Dedifferentiated amniotic fluid mesenchymal stem cell (primary cell): ENCODE data around the gene ERN1.
"Not testable (repeated sequence)": the region's sequence is repeated elsewhere in the genome, so short reads cannot be mapped to it uniquely, and the experiment has no call there.

Experiments used
- DNase-seq: peaks from one replicate; pipeline ENCODE4 v3.0.0-alpha.2; 2016; ENCODE audit errors: extremely low spot score

The ERN1 gene

DNA sequence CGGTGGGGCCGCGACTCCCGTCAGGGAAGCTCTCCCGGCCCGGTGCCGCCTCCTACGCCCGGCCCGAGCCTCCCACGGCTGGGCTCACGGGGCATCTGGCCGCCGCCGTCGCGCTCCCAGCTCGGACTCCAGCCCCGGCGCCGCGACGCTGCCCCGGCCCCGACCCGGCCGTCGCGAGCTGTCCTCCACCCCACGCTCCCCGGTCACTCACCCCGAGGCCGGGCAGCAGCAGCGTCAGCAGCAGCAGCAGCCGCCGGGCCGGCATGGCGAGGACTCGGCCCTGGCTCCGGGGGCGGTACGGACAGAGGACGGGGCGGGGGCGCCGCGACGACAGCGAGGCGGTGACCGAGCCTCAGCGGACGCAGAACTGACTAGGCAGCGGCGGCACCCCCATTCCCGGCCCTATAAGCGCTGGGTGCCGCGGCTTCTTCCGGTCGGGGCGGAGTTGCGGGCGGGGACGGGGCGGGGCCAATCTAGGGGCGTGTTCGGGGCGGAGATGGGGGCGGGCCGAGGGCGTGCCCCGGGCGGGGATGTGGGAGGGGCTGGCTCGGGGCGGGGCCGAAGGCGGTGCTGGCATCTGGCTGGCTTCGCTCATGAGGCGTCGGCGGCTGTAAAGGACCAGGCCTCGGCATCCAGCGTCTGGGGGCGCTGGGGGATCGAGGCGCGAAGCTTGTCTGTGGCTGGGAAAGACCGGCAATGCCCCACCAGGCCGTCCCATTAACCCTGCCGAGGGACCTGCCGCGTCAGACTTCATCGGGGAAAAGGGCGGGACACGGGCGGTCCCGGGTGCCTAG is at the start of gene ERN1:
Gene ERN1 (minus strand): TSS at position 380 of the 794 bp plus-strand sequence. CDS start 115 bp downstream, at position 265.
- DNase-seq, result peak; percentile 88

DNA sequence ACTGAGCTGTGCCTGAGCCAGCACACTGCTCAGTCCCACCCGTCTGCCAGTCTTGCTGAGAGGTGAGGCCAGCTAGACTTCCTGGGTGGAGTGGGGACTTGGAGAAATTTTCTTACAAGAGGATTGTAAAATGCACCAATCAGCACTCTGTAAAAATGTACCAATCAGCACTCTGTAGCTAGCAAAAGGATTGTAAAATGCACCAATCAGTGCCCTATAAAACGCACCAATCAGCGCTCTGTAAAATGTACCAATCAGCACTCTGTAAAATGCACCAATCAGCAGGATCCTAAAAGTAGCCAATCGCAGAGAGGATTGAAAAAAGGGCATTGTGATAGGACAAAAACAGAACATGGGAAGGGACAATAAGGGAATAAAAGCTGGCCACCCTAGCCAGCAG is 49.1 kb upstream of the ERN1 start:
- not testable (repeated sequence) for DNase-seq

DNA sequence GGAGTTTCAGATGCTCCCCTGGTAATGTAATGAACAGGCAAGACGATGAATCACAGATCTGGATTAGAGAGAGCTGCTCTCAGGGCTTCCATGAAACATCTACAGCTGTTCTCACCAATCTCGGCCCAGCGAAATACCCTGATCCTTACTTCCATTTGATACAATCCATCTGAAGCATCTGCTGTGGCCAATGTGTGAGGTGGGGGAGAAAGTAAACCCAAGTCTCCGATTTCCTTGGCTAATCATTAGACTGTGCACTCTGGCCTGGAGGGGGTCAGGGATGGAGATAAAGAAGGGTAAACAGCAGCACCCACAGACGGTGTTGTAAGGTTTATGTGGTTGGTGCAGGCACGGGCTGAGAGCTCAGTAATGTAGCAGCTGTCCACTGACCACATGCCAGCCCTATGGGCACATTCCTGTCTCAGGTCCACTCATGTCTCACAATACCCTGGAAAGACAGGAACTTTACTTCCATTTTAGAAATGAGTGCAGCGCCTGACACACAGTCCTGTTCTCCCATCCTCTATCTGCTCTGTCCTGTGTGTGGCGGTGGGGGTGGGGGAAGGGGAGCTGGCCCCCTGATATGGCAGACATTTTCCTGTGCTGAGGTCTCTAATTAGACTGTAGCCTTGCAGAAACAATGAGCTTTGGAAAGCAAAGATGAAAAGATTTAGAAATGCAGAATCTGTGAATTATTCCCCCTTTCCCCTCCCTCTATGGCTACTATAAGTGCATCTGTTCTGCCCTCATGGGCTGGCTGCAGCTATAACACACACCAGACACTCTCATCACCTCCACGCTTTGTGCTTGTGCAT is 48.3 kb upstream of the ERN1 start:
- DNase-seq, result no peak

DNA sequence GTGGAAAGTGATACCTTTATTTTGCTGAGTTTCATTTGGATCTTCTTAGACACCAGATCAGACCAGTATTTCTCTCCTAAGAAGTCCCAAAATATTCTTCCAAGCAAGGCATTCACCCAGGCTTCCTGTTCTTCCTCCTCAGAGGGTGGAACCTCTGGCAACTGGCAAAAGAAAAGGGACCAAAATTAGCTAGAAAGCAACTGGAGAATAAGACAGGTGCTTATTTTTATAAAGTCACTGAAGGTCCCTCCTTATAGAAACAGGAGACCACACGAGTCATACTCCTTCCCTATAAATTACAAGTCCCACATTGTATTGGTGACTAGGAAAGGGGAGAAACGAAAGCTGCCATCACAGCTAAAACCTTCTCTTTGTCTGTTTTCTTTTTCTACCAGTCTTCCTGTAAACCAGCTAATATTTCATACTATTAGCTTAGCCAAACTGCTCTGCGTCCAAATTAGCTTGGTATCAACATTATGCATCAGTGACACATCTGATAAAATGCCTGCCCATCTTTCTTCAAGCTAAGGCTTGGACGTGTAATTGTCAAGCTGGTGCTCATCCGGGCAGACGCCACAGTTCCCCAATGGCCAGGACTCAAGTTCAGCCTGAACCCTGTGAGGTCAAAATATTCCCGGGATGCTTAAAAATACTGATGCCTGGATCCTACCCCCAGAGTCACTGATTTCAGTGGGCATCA is 47.5 kb upstream of the ERN1 start:
- DNase-seq, result no peak

DNA sequence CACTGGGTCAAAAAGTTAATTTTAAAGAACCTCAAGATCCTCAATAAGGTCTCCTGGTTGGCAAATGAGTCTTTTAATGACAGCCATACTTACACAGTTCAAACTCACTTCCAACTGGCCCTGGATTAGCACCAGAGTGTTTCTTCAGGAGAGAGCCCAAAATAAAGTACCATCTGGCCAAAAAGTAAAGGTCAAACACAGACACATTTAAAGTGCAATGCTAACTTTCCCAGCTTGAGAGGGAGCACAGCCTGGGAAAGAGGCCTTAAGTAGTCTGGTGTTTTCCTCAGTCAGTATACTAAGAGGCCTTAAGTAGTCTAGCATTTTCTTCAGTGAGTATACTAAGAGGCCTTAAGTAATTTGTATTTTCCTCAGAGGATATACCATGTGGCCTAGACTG is 46.6 kb upstream of the ERN1 start:
- no peak for DNase-seq

DNA sequence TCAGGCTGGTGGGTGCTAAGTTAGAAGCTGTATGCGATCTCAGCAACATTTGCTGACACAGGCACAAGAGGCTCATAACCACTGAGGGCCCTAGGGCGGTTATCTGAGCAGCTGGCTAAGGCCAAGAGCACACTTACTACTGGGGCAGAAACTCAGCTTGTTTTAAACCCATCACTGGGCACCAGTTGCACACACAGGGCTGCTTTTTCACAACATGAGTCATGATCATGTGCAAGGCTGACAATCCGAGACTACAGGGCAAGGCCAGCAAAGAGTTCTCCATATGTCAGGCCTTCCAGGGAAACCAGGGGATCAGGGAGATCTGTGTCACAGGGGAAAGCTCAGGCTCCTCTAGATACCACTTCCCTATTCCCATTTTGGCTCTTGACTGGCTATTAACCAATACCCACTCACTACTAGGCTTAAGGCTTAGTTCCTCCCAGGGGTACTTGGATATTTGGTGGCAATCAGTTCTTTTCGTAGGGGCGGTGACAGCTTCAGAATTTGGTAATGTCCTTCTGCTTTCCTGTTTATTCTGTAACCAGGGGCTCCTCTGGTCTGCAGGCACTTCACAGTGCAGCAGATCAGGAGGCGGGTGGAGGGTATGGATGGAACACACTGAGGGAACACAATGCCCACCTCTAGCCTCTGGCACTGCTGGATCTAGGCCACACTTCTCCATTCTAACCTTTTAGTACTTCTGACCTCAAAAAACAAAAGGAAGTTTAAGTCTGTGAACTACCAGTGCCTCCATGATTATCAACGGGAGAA is 44.9 kb upstream of the ERN1 start:
- no peak for DNase-seq

DNA sequence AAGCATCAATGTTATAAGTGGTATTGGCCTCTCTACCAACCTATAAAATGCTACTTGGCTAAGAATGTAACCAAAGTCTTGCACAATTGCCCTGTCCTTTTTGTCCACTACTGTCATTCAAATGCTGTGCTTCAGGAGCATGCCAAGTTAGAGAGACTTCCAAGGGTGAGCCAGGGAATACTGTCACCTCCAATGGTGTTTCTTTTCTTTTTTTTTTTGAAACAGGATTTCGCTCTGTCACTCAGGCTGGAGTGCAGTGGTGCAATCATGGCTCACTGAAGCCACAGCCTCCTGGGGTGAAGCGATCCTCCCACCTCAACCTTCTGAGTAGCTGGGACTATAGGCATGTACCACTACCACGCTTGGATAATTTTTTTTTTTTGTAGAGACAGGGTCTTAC is 43.7 kb upstream of the ERN1 start:
- DNase-seq, result no peak

DNA sequence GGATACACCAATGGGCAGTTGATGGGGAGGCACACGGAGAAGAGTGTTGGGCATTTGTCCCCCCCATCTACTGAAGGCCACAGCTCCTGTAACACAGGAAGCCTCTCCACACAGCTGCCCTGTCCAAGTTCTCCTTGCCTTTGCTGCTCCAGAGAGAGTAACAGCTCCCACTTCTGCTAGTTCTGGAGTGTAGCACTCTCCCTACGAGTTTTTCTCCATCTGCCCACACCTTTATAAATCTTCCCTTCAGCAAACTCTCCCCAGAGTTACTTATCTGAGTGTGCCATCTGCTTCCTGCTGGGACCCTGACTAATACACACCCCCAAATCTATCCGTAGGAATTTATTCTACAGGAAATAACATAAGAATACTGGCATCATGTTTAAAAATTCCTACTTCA is 42.6 kb upstream of the ERN1 start:
- no peak for DNase-seq

DNA sequence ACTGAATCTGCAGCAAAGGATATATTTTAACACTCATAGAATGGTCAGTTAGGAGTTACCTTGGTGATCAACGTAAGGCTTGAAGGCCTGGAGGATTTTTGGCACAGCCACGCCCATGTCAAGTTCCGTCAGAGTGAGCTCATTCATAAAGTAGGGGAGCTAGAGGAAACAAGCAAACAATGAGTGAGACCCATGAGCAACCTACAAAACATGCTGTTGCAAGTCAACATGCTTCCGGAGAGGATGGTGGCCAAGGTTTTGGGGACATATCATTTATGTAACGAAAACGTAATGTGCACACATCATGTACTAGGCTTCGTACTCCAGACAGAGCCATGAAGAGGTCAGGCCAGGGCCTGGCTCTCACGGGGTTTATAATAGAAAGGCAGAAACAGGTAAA is 41.1 kb upstream of the ERN1 start:
- DNase-seq, result no peak

DNA sequence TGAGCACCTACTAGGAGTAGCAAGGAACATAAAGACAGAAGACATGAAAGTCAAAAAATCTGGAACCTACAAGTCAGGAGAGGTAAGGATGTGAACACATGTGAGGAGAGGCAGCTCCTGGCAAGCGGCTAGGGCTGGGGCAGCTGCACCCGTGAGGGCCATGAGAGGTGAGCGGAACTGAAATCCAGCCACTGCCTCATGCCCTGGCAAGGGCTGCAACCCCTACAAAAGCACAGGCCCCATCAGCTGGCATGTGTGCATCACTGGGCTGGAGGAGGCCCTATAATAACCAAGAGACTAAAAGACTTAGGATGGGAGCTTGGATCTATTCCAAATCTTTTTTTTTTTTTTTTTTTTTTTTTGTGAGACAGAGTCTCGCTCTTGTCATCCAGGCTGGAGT is 40.3 kb upstream of the ERN1 start:
- no peak for DNase-seq

DNA sequence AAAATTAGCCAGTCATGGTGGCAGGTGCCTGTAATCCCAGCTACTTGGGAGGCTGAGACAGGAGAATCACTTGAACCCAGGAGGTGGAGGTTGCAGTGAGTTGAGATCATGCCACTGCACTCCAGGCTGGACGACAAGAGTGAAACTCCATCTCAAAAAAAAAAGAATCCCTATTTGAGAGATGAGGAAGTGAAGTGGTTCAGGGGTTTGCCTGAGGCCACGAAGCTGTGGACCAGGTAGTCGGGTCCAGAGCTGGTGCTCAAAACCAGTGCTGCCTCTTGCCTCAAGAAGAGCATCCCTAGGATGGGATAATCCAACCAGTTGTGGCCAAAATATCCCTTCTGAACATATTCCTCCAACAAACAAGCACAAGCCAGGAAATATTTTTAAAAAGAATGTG is 37.7 kb upstream of the ERN1 start:
- DNase-seq, result not testable (repeated sequence)

DNA sequence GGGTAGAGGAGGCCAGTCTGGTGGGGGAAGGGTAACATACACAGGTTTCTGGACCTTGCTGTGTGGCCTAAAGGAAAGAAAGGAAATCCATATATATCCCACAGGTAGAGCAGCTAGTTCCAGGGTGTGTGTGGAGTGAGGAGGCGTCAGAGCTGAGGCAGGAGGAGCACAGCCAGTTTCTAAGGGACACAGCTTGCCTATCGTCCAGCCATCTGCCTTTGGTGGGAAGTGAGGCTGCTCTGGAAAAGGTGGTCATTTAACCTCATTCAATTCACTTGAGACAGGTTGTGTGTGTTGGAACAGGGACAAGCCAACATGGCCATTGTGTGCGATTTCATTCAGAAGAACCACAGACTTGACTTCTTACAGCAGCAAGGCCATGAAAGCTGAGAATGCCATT is 36.9 kb upstream of the ERN1 start:
- DNase-seq, result no peak

DNA sequence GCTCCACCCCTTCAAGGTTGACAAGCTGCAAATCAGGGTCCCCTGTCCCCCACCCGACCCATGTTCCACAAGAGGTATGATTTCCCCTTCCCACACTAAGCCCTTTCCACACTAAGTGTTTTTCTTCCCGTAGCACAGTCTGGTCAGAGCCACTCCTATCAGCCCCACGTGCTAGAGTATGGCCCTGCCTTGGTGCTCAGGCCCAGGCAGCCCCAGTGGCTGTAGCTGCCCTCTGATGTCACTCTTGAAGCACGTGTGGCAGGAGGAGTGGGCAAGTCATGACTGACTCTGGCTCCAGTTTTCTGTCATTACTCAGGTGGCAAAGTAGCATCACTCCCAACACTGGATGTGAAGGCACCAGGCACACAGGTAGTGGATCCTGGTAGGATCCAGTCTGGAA is 35.4 kb upstream of the ERN1 start:
- no peak for DNase-seq

DNA sequence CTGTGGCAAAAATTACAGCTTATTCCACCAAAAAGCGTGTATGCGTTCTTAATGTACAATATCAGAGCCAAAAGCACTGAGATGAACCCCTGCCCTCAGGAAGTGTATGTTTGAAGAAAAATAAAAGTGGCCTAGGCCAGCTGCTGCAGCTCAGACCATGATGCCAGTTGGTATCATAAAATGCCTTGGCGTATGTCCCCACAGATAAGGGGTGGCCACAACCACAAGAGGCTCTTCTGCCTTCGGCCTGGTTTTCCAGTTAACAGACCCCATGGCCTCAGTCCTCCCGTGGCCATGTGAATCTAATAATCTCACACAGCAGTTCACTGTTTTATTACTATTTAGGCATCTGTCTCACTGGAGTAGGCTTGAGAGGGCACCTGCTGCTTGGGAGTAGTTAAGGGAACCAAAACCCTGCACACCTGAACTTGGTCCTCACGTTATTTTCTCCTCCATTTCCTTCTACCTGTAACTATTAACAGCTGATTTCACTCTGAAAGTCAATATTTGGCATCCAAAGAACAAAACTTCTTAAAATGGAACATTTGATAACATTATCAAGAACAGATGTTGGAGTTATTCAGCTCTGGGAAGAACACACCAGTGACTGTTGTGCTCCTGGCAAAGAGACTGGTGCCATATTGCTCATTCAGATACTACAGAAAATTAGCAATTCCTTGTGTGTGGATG is 34.8 kb upstream of the ERN1 start:
- no peak for DNase-seq

DNA sequence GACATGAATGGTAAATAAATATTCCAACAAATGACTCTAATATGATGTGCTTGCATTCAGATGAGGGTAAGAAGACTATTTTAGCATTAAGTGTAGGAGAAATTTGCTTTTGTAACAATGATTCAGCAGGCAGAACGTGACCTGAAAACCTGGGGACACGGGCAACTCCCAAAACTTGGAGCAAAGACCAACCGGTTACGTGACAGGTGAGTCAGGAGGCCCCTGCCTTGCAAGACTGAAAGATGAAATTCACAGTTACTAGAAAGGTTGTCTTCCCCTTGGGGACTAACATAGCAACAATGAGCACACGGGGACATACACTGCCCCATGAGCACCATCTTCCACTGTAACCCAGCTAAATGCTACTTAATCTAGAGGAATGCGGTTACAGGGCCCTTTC is 33.5 kb upstream of the ERN1 start:
- no peak for DNase-seq

DNA sequence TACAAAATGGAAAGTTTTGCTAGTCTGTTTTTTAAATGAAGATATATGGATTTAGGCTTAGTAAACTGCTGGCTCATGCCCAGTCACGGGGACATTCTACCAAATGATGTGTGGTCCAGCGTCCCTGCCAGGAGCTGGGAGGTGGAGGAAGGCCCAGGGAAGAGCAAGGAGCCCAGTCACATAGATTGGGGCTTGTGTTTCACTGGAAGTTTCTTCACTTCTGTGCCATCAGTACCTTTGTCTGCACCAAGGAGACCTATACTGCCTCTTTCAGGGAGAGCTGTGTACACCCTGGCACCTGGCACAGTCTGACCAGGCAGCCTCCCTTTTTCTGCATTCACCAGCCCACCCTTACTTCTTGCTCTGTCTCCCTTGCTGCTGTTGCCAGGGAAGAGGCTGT is 32.6 kb upstream of the ERN1 start:
- DNase-seq, result no peak

DNA sequence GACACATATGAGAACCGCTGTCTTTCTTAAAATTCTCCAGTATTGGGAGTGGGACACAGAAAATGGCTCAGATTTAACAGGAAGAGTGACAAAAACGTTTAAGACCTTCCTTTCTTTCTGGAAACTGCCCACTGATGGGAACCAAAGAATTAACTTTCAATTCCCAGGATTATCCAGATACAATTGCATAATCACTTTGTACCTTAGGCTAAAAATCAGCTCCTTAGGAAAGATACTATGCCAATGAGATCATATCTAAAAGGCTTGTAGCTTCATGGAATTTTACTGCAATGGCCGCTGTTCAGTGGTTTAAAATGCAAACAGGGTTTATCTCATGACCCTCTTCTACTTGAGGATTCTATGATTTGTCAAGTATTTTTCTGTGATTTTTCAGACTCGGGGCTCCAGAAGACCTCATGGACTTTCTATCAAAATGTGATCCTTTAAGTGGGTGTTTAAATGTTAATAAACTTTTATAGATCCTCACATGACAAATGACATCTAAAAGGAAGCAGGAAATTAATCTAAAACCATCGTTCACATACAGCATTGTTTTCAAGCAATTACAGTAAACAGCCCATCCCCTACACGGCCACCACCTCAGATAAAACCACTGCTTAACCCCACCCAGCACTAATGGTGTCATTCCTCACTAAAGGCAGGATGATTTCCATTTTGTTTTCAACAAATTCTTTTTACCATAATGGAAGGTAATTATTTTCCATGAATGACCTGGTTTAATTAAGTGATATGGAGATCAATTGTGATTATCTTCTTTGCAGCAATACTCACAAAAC is 31.6 kb upstream of the ERN1 start:
- no peak for DNase-seq

DNA sequence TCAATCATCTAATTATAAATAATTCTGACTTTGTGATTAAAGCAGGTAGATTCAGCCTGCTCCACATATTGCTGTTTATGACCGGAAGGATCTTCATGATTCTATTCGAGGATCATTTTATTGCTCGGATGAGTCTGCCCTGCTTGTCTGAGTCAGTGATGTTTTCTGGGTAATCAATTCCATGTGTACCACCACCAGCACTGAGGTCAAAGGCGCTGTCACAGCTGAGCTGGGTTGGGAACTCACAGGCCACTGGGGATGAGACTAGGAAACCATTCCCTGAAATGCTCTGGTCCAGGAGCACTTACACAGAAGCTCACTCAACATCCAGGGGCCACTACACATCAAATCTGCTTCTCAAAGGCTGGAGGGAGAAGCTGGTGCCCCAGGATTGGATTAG is 30.4 kb upstream of the ERN1 start:
- DNase-seq, result no peak

DNA sequence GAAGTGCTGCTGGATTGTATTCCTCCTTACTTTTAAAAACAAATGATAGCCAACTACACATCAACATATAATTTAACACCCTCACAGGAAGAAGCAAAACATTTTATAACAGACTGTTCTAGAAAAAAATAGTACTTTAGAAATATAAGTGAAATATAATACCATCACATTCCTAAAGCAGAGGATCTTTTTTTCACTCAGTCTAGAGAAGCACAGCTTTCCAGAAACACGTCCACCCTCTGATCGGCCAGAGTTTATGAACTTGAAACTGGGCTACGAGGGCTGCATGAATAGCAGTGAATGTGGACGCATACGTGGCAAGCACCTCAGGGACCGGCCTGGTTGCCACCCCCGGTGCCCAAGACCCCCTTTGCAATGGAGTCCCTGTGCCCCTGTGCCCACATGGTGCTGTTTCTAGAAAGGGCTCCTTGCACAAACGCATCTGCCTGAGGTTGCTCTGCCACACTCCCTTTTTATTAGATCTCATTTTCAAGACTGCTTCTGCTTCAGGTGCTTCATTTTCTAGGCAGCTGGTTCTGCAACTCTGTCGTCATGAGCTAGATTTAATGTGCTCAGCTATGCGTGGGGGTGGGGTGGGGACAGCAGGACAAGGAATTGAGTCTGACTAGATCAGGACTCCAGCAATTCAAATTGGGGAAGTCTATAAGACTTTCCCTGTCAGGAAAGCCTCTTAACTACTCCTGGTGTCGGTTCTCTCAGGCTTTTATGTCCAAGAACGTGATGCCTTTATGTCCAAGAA is 29.1 kb upstream of the ERN1 start:
- DNase-seq, result no peak

DNA sequence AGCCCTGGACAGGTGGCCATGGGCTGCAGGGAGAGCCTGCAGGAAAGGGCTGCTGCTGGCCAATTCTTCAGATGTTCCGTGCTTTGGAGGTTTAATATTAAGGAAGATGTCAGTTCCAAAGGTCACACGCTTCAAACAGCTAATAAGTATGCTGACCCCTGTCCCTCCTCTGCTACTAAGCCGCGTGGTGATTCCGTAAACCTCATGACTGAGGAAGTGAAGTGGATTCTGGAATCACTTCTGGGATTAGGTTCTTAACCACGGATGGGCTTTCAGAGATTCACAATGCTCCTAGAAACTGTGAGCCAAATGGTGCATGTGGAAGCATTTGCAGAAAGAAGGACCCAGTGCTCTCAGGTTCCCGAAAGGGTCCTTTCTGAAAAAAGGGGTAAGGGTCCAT is 28.5 kb upstream of the ERN1 start:
- DNase-seq, result no peak
